Measurements from ENCODE around the gene C3orf18. TPM values are rescaled to one million over a fixed set of nuclear protein-coding genes. Genes with fewer than 3 reads are reported as not detected.

Gene C3orf18
- total RNA-seq, 1 experiment from 2014 or later, result 0.15 TPM

DNA sequence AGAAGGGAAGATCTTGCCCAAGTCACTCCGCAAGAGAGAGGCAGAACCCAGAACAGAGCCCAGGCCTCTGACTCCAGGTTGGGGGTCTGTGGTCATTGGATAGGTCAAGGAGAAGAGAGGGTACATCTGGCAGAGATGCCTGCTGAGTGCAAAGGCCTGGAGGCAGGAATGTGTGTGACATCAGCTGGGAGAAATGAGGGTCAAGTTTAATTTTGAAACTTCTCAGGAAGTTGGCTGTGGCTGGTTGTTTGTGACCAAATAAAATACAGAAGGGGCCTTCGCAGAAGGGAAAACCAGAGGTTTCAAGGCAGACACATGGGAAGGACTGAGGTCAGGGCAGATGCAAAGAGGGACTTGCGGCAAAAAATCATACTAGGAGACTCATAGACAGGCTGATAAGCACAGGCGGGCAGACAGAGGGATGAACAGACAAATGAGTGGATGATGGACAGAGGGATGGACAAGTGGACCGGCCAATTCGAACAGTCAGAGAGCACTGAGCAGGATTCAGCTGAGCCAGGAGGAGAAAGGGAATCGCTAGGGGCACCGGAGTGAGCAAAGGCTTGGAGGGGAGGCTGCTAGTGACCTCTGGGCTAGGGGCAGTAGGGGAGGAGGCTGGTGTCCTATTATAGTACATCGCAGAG is 35.4 kb downstream of the C3orf18 start:
- Histone ChIP-seq H3K4me3 (ENCODE audit: low read length) (no peak overlapping the region), H4K20me1 (ENCODE audit: insufficient read depth, low read depth, low read length) (no peaks in the 10 kb centered on the region), H2AFZ (ENCODE audit: low read length) (no peak overlapping the region), H3K4me1 (ENCODE audit: low read length) (no peaks in the 10 kb centered on the region), H3K9ac (ENCODE audit: low read length) (no peak overlapping the region), H3K79me2 (ENCODE audit: low read length) (no peaks in the 10 kb centered on the region), H3K4me2 (ENCODE audit: low read depth, low read length, poor library complexity, severe bottlenecking) (no peak overlapping the region), H3K9me3 (ENCODE audit: low read length) (no peaks in the 10 kb centered on the region), H3K36me3 (ENCODE audit: insufficient read depth, low read length) (no peaks in the 10 kb centered on the region), H3K9me2 (replicated peaks; ENCODE audit: insufficient read depth, low read length) (no peaks in the 10 kb centered on the region), H3K27ac (ENCODE audit: low read length) (no peak overlapping the region), H3K27me3 (ENCODE audit: low read length) (no peaks in the 10 kb centered on the region)
- DNase-seq, result no peak

- Histone ChIP-seq H2AFZ (ENCODE audit: low read length) (no peak overlapping the region), H3K9me2 (replicated peaks; ENCODE audit: insufficient read depth, low read length) (no peaks in the 10 kb centered on the region), H3K36me3 (ENCODE audit: insufficient read depth, low read length) (no peaks in the 10 kb centered on the region), H3K4me2 (ENCODE audit: low read depth, low read length, poor library complexity, severe bottlenecking) (no peak overlapping the region), H3K27me3 (ENCODE audit: low read length) (no peaks in the 10 kb centered on the region), H3K9ac (ENCODE audit: low read length) (no peak overlapping the region), H3K9me3 (ENCODE audit: low read length) (no peaks in the 10 kb centered on the region), H3K79me2 (ENCODE audit: low read length) (no peaks in the 10 kb centered on the region), H3K27ac (ENCODE audit: low read length) (no peak overlapping the region), H4K20me1 (ENCODE audit: insufficient read depth, low read depth, low read length) (no peaks in the 10 kb centered on the region), H3K4me1 (ENCODE audit: low read length) (no peaks in the 10 kb centered on the region), H3K4me3 (ENCODE audit: low read length) (no peak overlapping the region)
- no peak for DNase-seq
Observed at GRCh38 chr3:50531201-50531600, 36.3 kb downstream of the C3orf18 start.

- no peak overlapping the region for H3K9ac ChIP-seq (ENCODE audit: low read length)
- no peaks in the 10 kb centered on the region for H3K9me3 ChIP-seq (ENCODE audit: low read length)
- H3K9me2 ChIP-seq (replicated peaks; ENCODE audit: insufficient read depth, low read length), result no peaks in the 10 kb centered on the region
- no peaks in the 10 kb centered on the region for H3K79me2 ChIP-seq (ENCODE audit: low read length)
- no peak overlapping the region for H3K27ac ChIP-seq (ENCODE audit: low read length)
- DNase-seq, result no peak
- no peak overlapping the region for H3K4me2 ChIP-seq (ENCODE audit: low read depth, low read length, poor library complexity, severe bottlenecking)
- no peaks in the 10 kb centered on the region for H4K20me1 ChIP-seq (ENCODE audit: insufficient read depth, low read depth, low read length)
- H3K36me3 ChIP-seq (ENCODE audit: insufficient read depth, low read length), result no peaks in the 10 kb centered on the region
- H3K27me3 ChIP-seq (ENCODE audit: low read length), result no peaks in the 10 kb centered on the region
- no peak overlapping the region for H2AFZ ChIP-seq (ENCODE audit: low read length)
- H3K4me3 ChIP-seq (ENCODE audit: low read length), result no peak overlapping the region
- no peaks in the 10 kb centered on the region for H3K4me1 ChIP-seq (ENCODE audit: low read length)
Observed at GRCh38 chr3:50530001-50530970, 37.3 kb downstream of the C3orf18 start.

GRCh38 chr3:50525987-50526386 is 41.6 kb downstream of the C3orf18 start:
- Histone ChIP-seq H3K4me2 (ENCODE audit: low read depth, low read length, poor library complexity, severe bottlenecking) (no peak overlapping the region), H3K4me1 (ENCODE audit: low read length) (no peaks in the 10 kb centered on the region), H2AFZ (ENCODE audit: low read length) (no peak overlapping the region), H3K9me3 (ENCODE audit: low read length) (no peaks in the 10 kb centered on the region), H3K27ac (ENCODE audit: low read length) (no peak overlapping the region), H3K36me3 (ENCODE audit: insufficient read depth, low read length) (no peaks in the 10 kb centered on the region), H3K4me3 (ENCODE audit: low read length) (no peak overlapping the region), H4K20me1 (ENCODE audit: insufficient read depth, low read depth, low read length) (no peaks in the 10 kb centered on the region), H3K9ac (ENCODE audit: low read length) (no peak overlapping the region), H3K79me2 (ENCODE audit: low read length) (no peaks in the 10 kb centered on the region), H3K9me2 (replicated peaks; ENCODE audit: insufficient read depth, low read length) (no peaks in the 10 kb centered on the region), H3K27me3 (ENCODE audit: low read length) (no peaks in the 10 kb centered on the region)
- DNase-seq, result peak; percentile 85

DNA sequence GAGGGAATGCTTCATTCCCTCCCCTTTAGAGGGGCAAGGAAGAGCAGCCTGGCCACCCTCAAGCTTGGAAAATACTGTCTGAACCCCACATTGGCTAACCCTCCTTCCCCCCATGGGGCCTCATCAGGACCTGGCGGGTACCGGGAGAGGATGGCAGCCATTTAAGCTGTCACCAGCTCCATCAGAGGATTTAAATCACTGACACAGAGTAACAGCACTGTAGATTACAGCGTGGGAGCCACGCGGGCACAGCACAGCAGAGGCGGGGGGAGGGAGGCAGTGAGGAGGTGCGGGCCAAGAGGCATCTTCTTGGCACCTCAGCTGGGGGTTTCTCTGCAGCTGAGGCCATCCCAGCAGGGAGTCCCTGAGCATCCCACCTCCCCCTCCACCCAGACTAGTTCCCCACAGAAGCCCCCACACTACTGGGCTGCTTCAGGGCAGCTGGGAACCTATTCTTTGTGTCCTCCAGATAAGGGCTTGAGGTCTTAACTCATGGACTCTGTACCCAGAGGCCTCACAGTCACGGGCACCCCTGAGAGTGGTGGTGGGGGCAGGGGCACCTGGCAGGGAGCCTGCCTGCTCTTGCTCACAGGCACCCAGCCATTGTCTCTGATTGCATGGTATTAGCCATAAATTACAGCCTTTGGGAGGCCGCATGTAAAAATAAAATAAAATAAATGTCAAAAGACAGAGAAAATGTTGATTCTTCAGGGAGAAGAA is 42.2 kb downstream of the C3orf18 start:
- H3K36me3 ChIP-seq (ENCODE audit: insufficient read depth, low read length), result no peaks in the 10 kb centered on the region
- no peak overlapping the region for H3K9ac ChIP-seq (ENCODE audit: low read length)
- no peaks in the 10 kb centered on the region for H4K20me1 ChIP-seq (ENCODE audit: insufficient read depth, low read depth, low read length)
- H3K79me2 ChIP-seq (ENCODE audit: low read length), result no peaks in the 10 kb centered on the region
- no peaks in the 10 kb centered on the region for H3K27me3 ChIP-seq (ENCODE audit: low read length)
- H3K4me3 ChIP-seq (ENCODE audit: low read length), result no peak overlapping the region
- no peak for DNase-seq
- H3K9me3 ChIP-seq (ENCODE audit: low read length), result no peaks in the 10 kb centered on the region
- no peak overlapping the region for H3K27ac ChIP-seq (ENCODE audit: low read length)
- H3K9me2 ChIP-seq (replicated peaks; ENCODE audit: insufficient read depth, low read length), result no peaks in the 10 kb centered on the region
- H3K4me1 ChIP-seq (ENCODE audit: low read length), result no peaks in the 10 kb centered on the region
- H2AFZ ChIP-seq (ENCODE audit: low read length), result no peak overlapping the region
- no peak overlapping the region for H3K4me2 ChIP-seq (ENCODE audit: low read depth, low read length, poor library complexity, severe bottlenecking)

DNA sequence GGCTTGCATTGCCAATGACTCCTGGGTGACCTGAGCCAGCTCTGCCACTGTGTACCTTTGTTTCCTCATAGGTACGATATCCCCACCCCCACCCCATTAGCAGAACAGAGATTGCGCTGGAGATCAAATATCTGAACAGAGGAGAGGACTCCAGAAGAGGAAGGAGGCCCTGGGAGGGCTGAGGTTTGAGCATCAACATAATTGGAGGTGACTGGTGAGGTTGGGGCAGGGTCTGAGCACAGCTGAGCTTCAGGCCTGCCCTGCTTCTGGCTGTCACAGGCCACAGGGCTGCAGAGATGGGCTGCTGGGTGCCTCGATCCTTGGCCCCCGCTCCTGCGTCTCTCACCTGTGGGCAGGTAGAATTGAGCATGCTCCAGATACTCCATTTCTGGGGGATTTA is 42.8 kb downstream of the C3orf18 start:
- DNase-seq, result no peak
- H3K27me3 ChIP-seq (ENCODE audit: low read length), result no peaks in the 10 kb centered on the region
- H3K4me3 ChIP-seq (ENCODE audit: low read length), result no peak overlapping the region
- no peaks in the 10 kb centered on the region for H3K9me2 ChIP-seq (replicated peaks; ENCODE audit: insufficient read depth, low read length)
- no peaks in the 10 kb centered on the region for H3K9me3 ChIP-seq (ENCODE audit: low read length)
- H3K36me3 ChIP-seq (ENCODE audit: insufficient read depth, low read length), result no peaks in the 10 kb centered on the region
- no peak overlapping the region for H2AFZ ChIP-seq (ENCODE audit: low read length)
- no peak overlapping the region for H3K9ac ChIP-seq (ENCODE audit: low read length)
- no peaks in the 10 kb centered on the region for H3K79me2 ChIP-seq (ENCODE audit: low read length)
- H3K27ac ChIP-seq (ENCODE audit: low read length), result no peak overlapping the region
- H3K4me2 ChIP-seq (ENCODE audit: low read depth, low read length, poor library complexity, severe bottlenecking), result no peak overlapping the region
- no peaks in the 10 kb centered on the region for H4K20me1 ChIP-seq (ENCODE audit: insufficient read depth, low read depth, low read length)
- H3K4me1 ChIP-seq (ENCODE audit: low read length), result no peaks in the 10 kb centered on the region

DNA sequence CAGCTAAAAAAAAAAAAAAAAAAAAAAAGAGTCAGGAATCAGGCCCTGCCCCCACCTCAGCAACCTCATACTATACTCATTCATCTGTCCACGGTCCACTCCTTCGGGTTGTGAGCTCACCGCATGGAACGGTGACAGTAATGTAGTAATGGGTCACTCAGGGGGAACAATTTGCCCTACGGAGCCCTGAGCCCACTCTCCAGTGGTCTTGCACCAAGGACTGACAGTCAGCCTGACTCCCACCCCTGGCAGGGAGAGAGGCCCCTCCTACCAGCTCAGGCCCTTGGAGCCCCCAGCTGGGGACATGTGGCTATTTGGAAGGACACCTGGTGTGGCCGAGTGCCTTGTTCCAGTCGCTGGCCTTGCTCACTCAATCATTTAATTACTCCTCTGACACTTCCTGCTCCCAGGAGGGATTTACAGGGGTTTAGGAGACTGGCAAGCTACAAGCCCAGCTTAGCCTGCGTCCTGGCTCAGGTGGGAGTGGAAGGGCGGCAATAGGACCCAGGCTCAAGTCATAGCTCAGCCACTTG is 44.2 kb downstream of the C3orf18 start:
- no peak overlapping the region for H3K4me3 ChIP-seq (ENCODE audit: low read length)
- no peaks in the 10 kb centered on the region for H3K4me1 ChIP-seq (ENCODE audit: low read length)
- H3K9me2 ChIP-seq (replicated peaks; ENCODE audit: insufficient read depth, low read length), result no peaks in the 10 kb centered on the region
- H3K27me3 ChIP-seq (ENCODE audit: low read length), result no peaks in the 10 kb centered on the region
- H2AFZ ChIP-seq (ENCODE audit: low read length), result no peak overlapping the region
- H3K27ac ChIP-seq (ENCODE audit: low read length), result no peak overlapping the region
- no peaks in the 10 kb centered on the region for H3K9me3 ChIP-seq (ENCODE audit: low read length)
- no peak overlapping the region for H3K4me2 ChIP-seq (ENCODE audit: low read depth, low read length, poor library complexity, severe bottlenecking)
- DNase-seq, result no peak
- no peak overlapping the region for H3K9ac ChIP-seq (ENCODE audit: low read length)
- no peaks in the 10 kb centered on the region for H3K79me2 ChIP-seq (ENCODE audit: low read length)
- H4K20me1 ChIP-seq (ENCODE audit: insufficient read depth, low read depth, low read length), result no peaks in the 10 kb centered on the region
- H3K36me3 ChIP-seq (ENCODE audit: insufficient read depth, low read length), result no peaks in the 10 kb centered on the region

DNA sequence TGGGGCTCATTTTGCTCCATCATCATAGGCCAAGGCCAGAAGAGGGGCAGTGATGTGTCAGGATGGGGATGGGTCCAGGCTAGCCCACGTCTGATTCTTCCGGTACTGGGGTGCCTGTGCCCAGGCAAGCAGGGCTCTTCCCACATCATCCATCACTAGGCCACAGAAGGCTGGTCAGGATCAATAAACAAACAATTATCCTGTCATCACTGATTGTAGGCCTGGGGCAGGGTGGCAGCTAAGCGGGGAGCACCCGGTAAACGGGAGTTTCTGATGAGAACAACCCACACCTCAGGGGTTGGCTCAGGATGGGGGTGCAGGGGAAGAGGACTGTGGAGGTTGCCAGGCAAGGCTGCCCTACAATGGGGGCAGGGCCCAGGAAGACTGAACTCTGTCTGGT is 46.0 kb downstream of the C3orf18 start:
- Histone ChIP-seq H2AFZ (ENCODE audit: low read length) (no peak overlapping the region), H3K9me2 (replicated peaks; ENCODE audit: insufficient read depth, low read length) (no peaks in the 10 kb centered on the region), H3K79me2 (ENCODE audit: low read length) (no peaks in the 10 kb centered on the region), H3K27me3 (ENCODE audit: low read length) (no peaks in the 10 kb centered on the region), H3K4me3 (ENCODE audit: low read length) (no peak overlapping the region), H3K4me2 (ENCODE audit: low read depth, low read length, poor library complexity, severe bottlenecking) (no peak overlapping the region), H3K27ac (ENCODE audit: low read length) (no peak overlapping the region), H3K9ac (ENCODE audit: low read length) (no peak overlapping the region), H3K4me1 (ENCODE audit: low read length) (no peaks in the 10 kb centered on the region), H3K36me3 (ENCODE audit: insufficient read depth, low read length) (no peaks in the 10 kb centered on the region), H4K20me1 (ENCODE audit: insufficient read depth, low read depth, low read length) (no peaks in the 10 kb centered on the region), H3K9me3 (ENCODE audit: low read length) (no peaks in the 10 kb centered on the region)
- DNase-seq, result no peak
